Measurements from ENCODE around the gene CNTLN.
"Not testable (repeated sequence)": the region's sequence is repeated elsewhere in the genome, so short reads cannot be mapped to it uniquely, and the experiment has no call there.

The CNTLN gene

GRCh38 chr9:17387565-17387964, 252.7 kb downstream of the CNTLN start:
- H3K27ac ChIP-seq (ENCODE audit: low read length) = no peak overlapping the region
- no peaks in the 10 kb centered on the region for H3K27me3 ChIP-seq (ENCODE audit: low read depth, low read length)
- no peaks in the 10 kb centered on the region for H3K36me3 ChIP-seq (ENCODE audit: control insufficient read depth in 1 of 2, insufficient read depth in 2 of 2, low read length in 2 of 2)
- H3K4me1 ChIP-seq (ENCODE audit: control insufficient read depth in 1 of 2, insufficient read depth in 2 of 2, low read length in 2 of 2) = no peaks in the 10 kb centered on the region
- H3K9me3 ChIP-seq (ENCODE audit: control insufficient read depth in 1 of 2, low read length in 2 of 2) = no peaks in the 10 kb centered on the region
- no peak overlapping the region for H3K4me3 ChIP-seq (ENCODE audit: low read depth in 1 of 2, low read length in 2 of 2)

- H3K9me3 ChIP-seq (ENCODE audit: control insufficient read depth in 1 of 2, low read length in 2 of 2) = no peaks in the 10 kb centered on the region
- H3K36me3 ChIP-seq (ENCODE audit: control insufficient read depth in 1 of 2, insufficient read depth in 2 of 2, low read length in 2 of 2) = no peaks in the 10 kb centered on the region
- no peaks in the 10 kb centered on the region for H3K27me3 ChIP-seq (ENCODE audit: low read depth, low read length)
- no peaks in the 10 kb centered on the region for H3K4me1 ChIP-seq (ENCODE audit: control insufficient read depth in 1 of 2, insufficient read depth in 2 of 2, low read length in 2 of 2)
- H3K4me3 ChIP-seq (ENCODE audit: low read depth in 1 of 2, low read length in 2 of 2) = no peak overlapping the region
- H3K27ac ChIP-seq (ENCODE audit: low read length) = no peak overlapping the region
Measured at GRCh38 chr9:17389026-17389425, 254.2 kb downstream of the CNTLN start.

DNA sequence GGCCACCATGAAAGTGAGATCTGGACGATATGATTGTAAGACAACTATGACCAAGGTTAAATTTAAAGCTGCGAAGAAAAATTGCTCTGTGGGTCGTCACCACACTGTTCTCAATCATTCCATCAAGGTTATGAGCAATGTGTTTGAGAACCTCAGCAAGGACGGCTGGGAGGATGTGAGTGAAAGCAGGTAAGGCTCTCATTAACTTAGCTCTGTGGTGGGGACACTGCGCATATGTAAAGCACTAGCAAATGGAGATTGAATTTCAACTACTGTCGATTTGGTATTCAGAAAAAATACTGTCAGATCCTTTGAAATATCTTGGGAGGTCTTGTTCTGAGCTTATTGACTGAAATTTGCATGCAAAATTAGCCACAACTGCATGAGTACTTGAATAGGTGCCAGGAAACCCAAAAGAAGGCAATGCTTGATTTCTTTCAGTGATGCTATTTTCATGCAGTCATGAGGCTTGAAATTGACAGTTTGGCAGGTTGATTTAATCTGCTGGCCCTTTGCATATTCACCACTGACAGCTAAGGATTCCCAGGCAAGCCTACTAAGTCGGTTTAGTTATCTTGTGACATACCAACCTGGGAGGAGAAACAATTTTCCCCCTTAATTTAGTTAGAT, 260.2 kb downstream of the CNTLN start:
- H3K36me3 ChIP-seq (ENCODE audit: control insufficient read depth in 1 of 2, insufficient read depth in 2 of 2, low read length in 2 of 2) = peaks cover 0 to 5% of the 10 kb centered on the region in 2 donors
- no peaks in the 10 kb centered on the region for H3K4me1 ChIP-seq (ENCODE audit: control insufficient read depth in 1 of 2, insufficient read depth in 2 of 2, low read length in 2 of 2)
- no peaks in the 10 kb centered on the region for H3K27me3 ChIP-seq (ENCODE audit: low read depth, low read length)
- H3K27ac ChIP-seq (ENCODE audit: low read length) = no peak overlapping the region
- no peaks in the 10 kb centered on the region for H3K9me3 ChIP-seq (ENCODE audit: control insufficient read depth in 1 of 2, low read length in 2 of 2)
- H3K4me3 ChIP-seq (ENCODE audit: low read depth in 1 of 2, low read length in 2 of 2) = no peak overlapping the region

DNA sequence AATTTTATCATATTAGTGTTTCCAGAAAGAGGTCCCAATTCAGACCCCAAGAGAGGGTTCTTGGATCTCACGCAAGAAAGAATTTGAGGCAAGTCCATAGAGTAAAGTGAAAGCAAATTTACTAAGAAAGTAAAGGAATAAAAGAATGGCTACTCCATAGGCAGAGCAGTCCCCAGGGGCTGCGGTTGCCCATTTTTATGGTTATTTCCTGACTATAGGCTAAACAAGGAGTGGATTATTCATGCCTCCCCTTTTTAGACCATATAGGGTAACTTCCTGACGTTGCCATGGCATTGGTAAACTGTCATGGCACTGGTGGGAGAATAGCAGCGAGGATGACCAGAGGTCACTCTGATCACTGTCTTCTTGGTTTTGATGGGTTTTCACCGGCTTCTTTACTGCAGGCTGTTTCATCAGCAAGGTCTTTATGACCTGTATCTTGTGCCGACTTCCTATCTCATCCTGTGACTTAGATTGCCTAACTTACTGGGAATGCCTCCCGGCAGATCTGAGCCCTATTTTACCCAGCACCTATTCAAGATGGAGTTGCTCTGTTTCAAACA, 262.4 kb downstream of the CNTLN start:
- H3K4me3 ChIP-seq (ENCODE audit: low read depth in 1 of 2, low read length in 2 of 2); H3K27ac ChIP-seq (ENCODE audit: low read length); H3K36me3 ChIP-seq (ENCODE audit: control insufficient read depth in 1 of 2, insufficient read depth in 2 of 2, low read length in 2 of 2); H3K4me1 ChIP-seq (ENCODE audit: control insufficient read depth in 1 of 2, insufficient read depth in 2 of 2, low read length in 2 of 2); H3K27me3 ChIP-seq (ENCODE audit: low read depth, low read length); H3K9me3 ChIP-seq (ENCODE audit: control insufficient read depth in 1 of 2, low read length in 2 of 2): not testable (repeated sequence)

GRCh38 chr9:17398350-17398749, 263.5 kb downstream of the CNTLN start:
- Histone ChIP-seq H3K4me1 (ENCODE audit: control insufficient read depth in 1 of 2, insufficient read depth in 2 of 2, low read length in 2 of 2) (no peaks in the 10 kb centered on the region), H3K4me3 (ENCODE audit: low read depth in 1 of 2, low read length in 2 of 2) (no peak overlapping the region), H3K9me3 (ENCODE audit: control insufficient read depth in 1 of 2, low read length in 2 of 2) (no peaks in the 10 kb centered on the region), H3K27me3 (ENCODE audit: low read depth, low read length) (no peaks in the 10 kb centered on the region), H3K36me3 (ENCODE audit: control insufficient read depth in 1 of 2, insufficient read depth in 2 of 2, low read length in 2 of 2) (peaks cover 0 to 11% of the 10 kb centered on the region in 2 donors), H3K27ac (ENCODE audit: low read length) (no peak overlapping the region)

- peaks cover 0 to 6% of the 10 kb centered on the region in 2 donors for H3K36me3 ChIP-seq (ENCODE audit: control insufficient read depth in 1 of 2, insufficient read depth in 2 of 2, low read length in 2 of 2)
- no peaks in the 10 kb centered on the region for H3K27me3 ChIP-seq (ENCODE audit: low read depth, low read length)
- H3K4me3 ChIP-seq (ENCODE audit: low read depth in 1 of 2, low read length in 2 of 2) = no peak overlapping the region
- H3K9me3 ChIP-seq (ENCODE audit: control insufficient read depth in 1 of 2, low read length in 2 of 2) = no peaks in the 10 kb centered on the region
- no peak overlapping the region for H3K27ac ChIP-seq (ENCODE audit: low read length)
- H3K4me1 ChIP-seq (ENCODE audit: control insufficient read depth in 1 of 2, insufficient read depth in 2 of 2, low read length in 2 of 2) = no peaks in the 10 kb centered on the region
Measured at GRCh38 chr9:17401858-17402257, 267.0 kb downstream of the CNTLN start.

- H3K4me1 ChIP-seq (ENCODE audit: control insufficient read depth in 1 of 2, insufficient read depth in 2 of 2, low read length in 2 of 2) = no peaks in the 10 kb centered on the region
- no peaks in the 10 kb centered on the region for H3K27me3 ChIP-seq (ENCODE audit: low read depth, low read length)
- H3K4me3 ChIP-seq (ENCODE audit: low read depth in 1 of 2, low read length in 2 of 2) = no peak overlapping the region
- H3K9me3 ChIP-seq (ENCODE audit: control insufficient read depth in 1 of 2, low read length in 2 of 2) = no peaks in the 10 kb centered on the region
- H3K36me3 ChIP-seq (ENCODE audit: control insufficient read depth in 1 of 2, insufficient read depth in 2 of 2, low read length in 2 of 2) = peaks cover 0 to 6% of the 10 kb centered on the region in 2 donors
- H3K27ac ChIP-seq (ENCODE audit: low read length) = no peak overlapping the region
Measured at GRCh38 chr9:17402309-17402708, 267.5 kb downstream of the CNTLN start.

GRCh38 chr9:17403539-17403938, 268.7 kb downstream of the CNTLN start:
- no peak overlapping the region for H3K27ac ChIP-seq (ENCODE audit: low read length)
- peaks cover 0 to 6% of the 10 kb centered on the region in 2 donors for H3K36me3 ChIP-seq (ENCODE audit: control insufficient read depth in 1 of 2, insufficient read depth in 2 of 2, low read length in 2 of 2)
- no peaks in the 10 kb centered on the region for H3K9me3 ChIP-seq (ENCODE audit: control insufficient read depth in 1 of 2, low read length in 2 of 2)
- H3K4me3 ChIP-seq (ENCODE audit: low read depth in 1 of 2, low read length in 2 of 2) = no peak overlapping the region
- H3K4me1 ChIP-seq (ENCODE audit: control insufficient read depth in 1 of 2, insufficient read depth in 2 of 2, low read length in 2 of 2) = no peaks in the 10 kb centered on the region
- no peaks in the 10 kb centered on the region for H3K27me3 ChIP-seq (ENCODE audit: low read depth, low read length)

- H3K36me3 ChIP-seq (ENCODE audit: control insufficient read depth in 1 of 2, insufficient read depth in 2 of 2, low read length in 2 of 2) = peaks cover 0 to 13% of the 10 kb centered on the region in 2 donors
- no peaks in the 10 kb centered on the region for H3K9me3 ChIP-seq (ENCODE audit: control insufficient read depth in 1 of 2, low read length in 2 of 2)
- H3K4me1 ChIP-seq (ENCODE audit: control insufficient read depth in 1 of 2, insufficient read depth in 2 of 2, low read length in 2 of 2) = peaks cover 0 to 4% of the 10 kb centered on the region in 2 donors
- no peak overlapping the region for H3K4me3 ChIP-seq (ENCODE audit: low read depth in 1 of 2, low read length in 2 of 2)
- H3K27ac ChIP-seq (ENCODE audit: low read length) = no peak overlapping the region
- H3K27me3 ChIP-seq (ENCODE audit: low read depth, low read length) = no peaks in the 10 kb centered on the region
Measured at GRCh38 chr9:17414986-17415385, 280.1 kb downstream of the CNTLN start.

DNA sequence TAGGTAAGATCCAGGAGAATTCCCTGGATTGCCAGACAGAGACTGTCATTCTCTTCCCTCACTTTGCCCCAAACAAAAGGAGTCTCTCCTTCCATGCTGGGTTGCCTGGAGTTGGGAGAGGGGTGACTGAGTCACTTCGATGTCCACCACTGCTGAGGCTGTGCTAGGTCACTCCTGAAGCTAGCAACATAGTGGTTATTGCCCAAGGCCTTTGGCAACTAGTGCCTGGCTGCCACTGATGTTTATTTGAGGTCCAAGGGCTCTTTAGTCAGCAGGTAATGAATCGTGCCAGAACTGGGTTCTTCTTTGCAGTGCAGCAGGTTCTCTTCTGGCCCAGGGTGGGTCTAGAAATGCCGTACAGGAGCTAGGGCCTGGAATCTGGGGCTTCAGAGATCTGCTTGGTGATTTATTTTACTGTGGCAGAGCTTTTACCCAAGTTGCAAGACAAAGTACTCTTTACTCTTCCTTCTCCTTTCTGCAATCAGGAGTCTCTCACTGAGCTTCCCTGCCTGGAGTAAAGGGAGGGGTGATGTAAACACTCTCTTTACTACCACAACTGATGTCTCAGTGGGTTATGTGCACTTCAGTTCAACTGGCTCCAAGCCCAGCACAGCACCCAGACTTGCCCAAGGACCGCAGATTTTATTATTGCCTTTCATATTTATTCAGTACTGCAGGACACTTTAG, 288.3 kb downstream of the CNTLN start:
- H3K9me3 ChIP-seq (ENCODE audit: control insufficient read depth in 1 of 2, low read length in 2 of 2) = no peaks in the 10 kb centered on the region
- no peaks in the 10 kb centered on the region for H3K4me1 ChIP-seq (ENCODE audit: control insufficient read depth in 1 of 2, insufficient read depth in 2 of 2, low read length in 2 of 2)
- H3K4me3 ChIP-seq (ENCODE audit: low read depth in 1 of 2, low read length in 2 of 2) = no peak overlapping the region
- peaks cover 0 to 9% of the 10 kb centered on the region in 2 donors for H3K36me3 ChIP-seq (ENCODE audit: control insufficient read depth in 1 of 2, insufficient read depth in 2 of 2, low read length in 2 of 2)
- no peaks in the 10 kb centered on the region for H3K27me3 ChIP-seq (ENCODE audit: low read depth, low read length)
- H3K27ac ChIP-seq (ENCODE audit: low read length) = no peak overlapping the region

GRCh38 chr9:17423681-17424011, 288.8 kb downstream of the CNTLN start:
- H3K9me3 ChIP-seq (ENCODE audit: control insufficient read depth in 1 of 2, low read length in 2 of 2) = no peaks in the 10 kb centered on the region
- H3K27ac ChIP-seq (ENCODE audit: low read length) = no peak overlapping the region
- H3K36me3 ChIP-seq (ENCODE audit: control insufficient read depth in 1 of 2, insufficient read depth in 2 of 2, low read length in 2 of 2) = peaks cover 0 to 9% of the 10 kb centered on the region in 2 donors
- H3K4me3 ChIP-seq (ENCODE audit: low read depth in 1 of 2, low read length in 2 of 2) = no peak overlapping the region
- H3K27me3 ChIP-seq (ENCODE audit: low read depth, low read length) = no peaks in the 10 kb centered on the region
- H3K4me1 ChIP-seq (ENCODE audit: control insufficient read depth in 1 of 2, insufficient read depth in 2 of 2, low read length in 2 of 2) = no peaks in the 10 kb centered on the region
